Kidney epithelial cell (primary cell): ENCODE data around the gene EN2. TPM values are rescaled to one million over a fixed set of nuclear protein-coding genes. Genes with fewer than 3 reads are reported as not detected.

Experiments
- DNase-seq: peaks from one replicate; pipeline ENCODE4 v3.0.0-alpha.2; 2010; ENCODE audit warnings: low read depth
- H3K27me3 ChIP-seq: 2 replicates; pipeline ENCODE4 v1.6.0; 2011; ENCODE audit warnings: low read length; ENCODE audit not compliant: control insufficient read depth, insufficient read depth
- H3K36me3 ChIP-seq: 2 replicates; pipeline ENCODE4 v1.5.1; 2011; ENCODE audit warnings: low read length; ENCODE audit not compliant: control insufficient read depth, insufficient read depth
- H3K4me3 ChIP-seq: 2 replicates; pipeline ENCODE4 v1.5.1; 2011; ENCODE audit warnings: low read depth, mild to moderate bottlenecking, control low read depth, low read length
- total RNA-seq: library from RNA; depleted of rRNA; stranded (reverse); fragments of >200 nt; gene quantifications from 2 replicates; pipeline ENCODE4 v1.2.3, GENCODE V29; 2015
- TF ChIP-seq, protein P1 (sequence below): IDR thresholded peaks from 2 replicates; pipeline ENCODE4 v1.5.1; 2011; ENCODE audit warnings: mild to moderate bottlenecking, moderate library complexity, low read length, control low read depth, inconsistent platforms; ENCODE audit not compliant: insufficient read depth, poor library complexity, severe bottlenecking

The EN2 gene
- 0.07 and 0.17 TPM in 2 replicates for total RNA-seq

DNA sequence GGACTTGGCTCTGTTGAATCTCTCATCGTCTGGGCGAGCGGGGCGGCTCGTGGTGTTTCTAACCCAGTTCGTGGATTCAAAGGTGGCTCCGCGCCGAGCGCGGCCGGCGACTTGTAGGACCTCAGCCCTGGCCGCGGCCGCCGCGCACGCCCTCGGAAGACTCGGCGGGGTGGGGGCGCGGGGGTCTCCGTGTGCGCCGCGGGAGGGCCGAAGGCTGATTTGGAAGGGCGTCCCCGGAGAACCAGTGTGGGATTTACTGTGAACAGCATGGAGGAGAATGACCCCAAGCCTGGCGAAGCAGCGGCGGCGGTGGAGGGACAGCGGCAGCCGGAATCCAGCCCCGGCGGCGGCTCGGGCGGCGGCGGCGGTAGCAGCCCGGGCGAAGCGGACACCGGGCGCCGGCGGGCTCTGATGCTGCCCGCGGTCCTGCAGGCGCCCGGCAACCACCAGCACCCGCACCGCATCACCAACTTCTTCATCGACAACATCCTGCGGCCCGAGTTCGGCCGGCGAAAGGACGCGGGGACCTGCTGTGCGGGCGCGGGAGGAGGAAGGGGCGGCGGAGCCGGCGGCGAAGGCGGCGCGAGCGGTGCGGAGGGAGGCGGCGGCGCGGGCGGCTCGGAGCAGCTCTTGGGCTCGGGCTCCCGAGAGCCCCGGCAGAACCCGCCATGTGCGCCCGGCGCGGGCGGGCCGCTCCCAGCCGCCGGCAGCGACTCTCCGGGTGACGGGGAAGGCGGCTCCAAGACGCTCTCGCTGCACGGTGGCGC, at the start of gene EN2:
TSS of gene EN2 (plus strand) at position 19 of the 767 bp plus-strand sequence. CDS start at position 268, 249 bp downstream.
- H3K27me3 ChIP-seq = peaks cover 93% of the 10 kb centered on the region

GRCh38 chr7:155408651-155409586, 49.0 kb upstream of the EN2 start:
- H3K36me3 ChIP-seq = no peaks in the 10 kb centered on the region
- TF ChIP-seq, protein P1, sequence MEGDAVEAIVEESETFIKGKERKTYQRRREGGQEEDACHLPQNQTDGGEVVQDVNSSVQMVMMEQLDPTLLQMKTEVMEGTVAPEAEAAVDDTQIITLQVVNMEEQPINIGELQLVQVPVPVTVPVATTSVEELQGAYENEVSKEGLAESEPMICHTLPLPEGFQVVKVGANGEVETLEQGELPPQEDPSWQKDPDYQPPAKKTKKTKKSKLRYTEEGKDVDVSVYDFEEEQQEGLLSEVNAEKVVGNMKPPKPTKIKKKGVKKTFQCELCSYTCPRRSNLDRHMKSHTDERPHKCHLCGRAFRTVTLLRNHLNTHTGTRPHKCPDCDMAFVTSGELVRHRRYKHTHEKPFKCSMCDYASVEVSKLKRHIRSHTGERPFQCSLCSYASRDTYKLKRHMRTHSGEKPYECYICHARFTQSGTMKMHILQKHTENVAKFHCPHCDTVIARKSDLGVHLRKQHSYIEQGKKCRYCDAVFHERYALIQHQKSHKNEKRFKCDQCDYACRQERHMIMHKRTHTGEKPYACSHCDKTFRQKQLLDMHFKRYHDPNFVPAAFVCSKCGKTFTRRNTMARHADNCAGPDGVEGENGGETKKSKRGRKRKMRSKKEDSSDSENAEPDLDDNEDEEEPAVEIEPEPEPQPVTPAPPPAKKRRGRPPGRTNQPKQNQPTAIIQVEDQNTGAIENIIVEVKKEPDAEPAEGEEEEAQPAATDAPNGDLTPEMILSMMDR = no peak
- peaks cover 28% of the 10 kb centered on the region for H3K27me3 ChIP-seq
- DNase-seq = no peak
- no peak overlapping the region for H3K4me3 ChIP-seq

More for the DNA sequence above, at the start of gene EN2:
- Histone ChIP-seq H3K4me3 (peak within 1 kb of the TSS; percentile 26), H3K36me3 (no peaks in the 10 kb centered on the region)
- TF ChIP-seq, protein P1 = no peak
- no peak for DNase-seq

- TF ChIP-seq, protein P1 = no peak
- peaks cover 26% of the 10 kb centered on the region for H3K27me3 ChIP-seq
Observed at GRCh38 chr7:155409980-155410379, 47.9 kb upstream of the EN2 start.

DNA sequence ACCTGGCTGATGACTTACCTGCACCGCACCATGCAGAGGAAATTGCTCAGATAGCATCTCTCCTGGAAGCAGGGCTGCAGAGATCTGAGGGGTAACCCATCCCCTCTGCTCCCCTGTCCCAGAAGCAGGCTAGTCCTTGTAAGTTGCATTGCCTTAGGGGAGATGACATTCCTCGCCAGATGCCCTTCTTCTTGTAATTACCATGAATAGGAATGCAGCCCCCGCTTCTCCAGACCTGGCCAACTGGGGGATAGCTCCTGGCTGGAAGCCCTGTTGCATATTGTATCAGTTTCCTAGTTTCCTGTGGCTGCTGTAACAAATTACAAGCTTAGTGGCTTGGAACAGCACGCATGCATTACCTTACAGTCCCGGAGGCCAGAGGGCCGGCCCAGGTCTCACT, 47.5 kb upstream of the EN2 start:
- Histone ChIP-seq H3K36me3 (no peaks in the 10 kb centered on the region), H3K27me3 (peaks cover 25% of the 10 kb centered on the region), H3K4me3 (no peak overlapping the region)
- no peak for DNase-seq
- TF ChIP-seq, protein P1 = no peak

More at GRCh38 chr7:155409980-155410379, 47.9 kb upstream of the EN2 start:
- Histone ChIP-seq H3K36me3 (no peaks in the 10 kb centered on the region), H3K4me3 (no peak overlapping the region)
- no peak for DNase-seq

DNA sequence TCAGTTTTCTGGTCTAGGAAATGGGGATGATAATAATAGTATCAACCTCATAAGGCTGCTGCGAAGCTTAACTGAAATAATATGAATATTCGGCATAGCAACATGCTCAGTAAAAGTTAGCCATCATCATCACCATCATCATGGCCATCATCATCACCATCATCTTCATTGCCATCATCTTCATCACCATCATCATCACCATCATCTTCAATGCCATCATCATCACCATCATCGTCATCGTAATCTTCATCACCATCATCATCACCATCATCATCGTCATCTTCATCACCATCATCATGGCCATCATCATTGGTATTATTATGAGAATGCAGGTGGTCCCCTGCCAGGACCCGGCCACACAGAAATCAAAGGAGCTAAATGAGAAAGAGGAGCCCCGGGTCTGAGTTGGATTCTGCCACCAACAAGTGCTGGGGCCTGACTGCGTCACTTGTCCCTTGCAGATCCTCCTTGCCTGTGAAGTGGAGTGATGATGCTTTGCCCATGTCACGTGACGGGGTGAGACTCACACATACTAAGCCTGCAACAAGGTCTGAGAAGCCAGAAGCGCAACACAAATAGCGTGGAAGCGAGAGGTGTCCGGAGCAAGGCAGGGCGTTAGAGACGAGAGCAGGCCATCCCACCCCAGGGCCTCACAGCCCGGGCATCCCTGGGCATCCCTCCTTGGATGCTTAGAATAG, 46.1 kb upstream of the EN2 start:
- Histone ChIP-seq H3K4me3 (no peak overlapping the region), H3K27me3 (peaks cover 19% of the 10 kb centered on the region), H3K36me3 (no peaks in the 10 kb centered on the region)
- TF ChIP-seq, protein P1 = no peak
- DNase-seq = no peak
